PFSK-1 (cell line): Measurements from ENCODE around the gene NDUFS7.

Experiments used
- FOXP2 ChIP-seq: optimal IDR thresholded peaks from 2 replicates; pipeline ENCODE3; 2011; ENCODE audit warnings: borderline replicate concordance, control low read depth, inconsistent platforms; ENCODE audit not compliant: insufficient read depth; ENCODE audit errors: extremely low read length, extremely low read depth
- POLR2AphosphoS5 ChIP-seq: IDR thresholded peaks from 2 replicates; pipeline ENCODE4 v1.6.1; 2012; ENCODE audit warnings: low read depth, mild to moderate bottlenecking, control low read depth, low read length, moderate library complexity
- SIN3A ChIP-seq: IDR thresholded peaks from 2 replicates; pipeline ENCODE4 v1.6.1; 2012; ENCODE audit warnings: mild to moderate bottlenecking, low read length, moderate library complexity, borderline replicate concordance; ENCODE audit not compliant: insufficient read depth
- TAF1 ChIP-seq: IDR thresholded peaks from 2 replicates; pipeline ENCODE4 v1.6.1; 2012; ENCODE audit warnings: low read length, control low read depth, borderline replicate concordance; ENCODE audit not compliant: insufficient read depth
- TF ChIP-seq, protein P1 (sequence below), 2 experiments: IDR thresholded peaks; 2 replicates each; pipeline versions ENCODE4 v1.6.1 to v1.8.0; 2011 to 2012; ENCODE audit warnings: low read depth in 2 of 2, low read length in 2 of 2, control low read depth in 1 of 2, inconsistent platforms in 1 of 2, mild to moderate bottlenecking in 1 of 2, moderate library complexity in 1 of 2; ENCODE audit not compliant: insufficient read depth in 1 of 2

DNA sequence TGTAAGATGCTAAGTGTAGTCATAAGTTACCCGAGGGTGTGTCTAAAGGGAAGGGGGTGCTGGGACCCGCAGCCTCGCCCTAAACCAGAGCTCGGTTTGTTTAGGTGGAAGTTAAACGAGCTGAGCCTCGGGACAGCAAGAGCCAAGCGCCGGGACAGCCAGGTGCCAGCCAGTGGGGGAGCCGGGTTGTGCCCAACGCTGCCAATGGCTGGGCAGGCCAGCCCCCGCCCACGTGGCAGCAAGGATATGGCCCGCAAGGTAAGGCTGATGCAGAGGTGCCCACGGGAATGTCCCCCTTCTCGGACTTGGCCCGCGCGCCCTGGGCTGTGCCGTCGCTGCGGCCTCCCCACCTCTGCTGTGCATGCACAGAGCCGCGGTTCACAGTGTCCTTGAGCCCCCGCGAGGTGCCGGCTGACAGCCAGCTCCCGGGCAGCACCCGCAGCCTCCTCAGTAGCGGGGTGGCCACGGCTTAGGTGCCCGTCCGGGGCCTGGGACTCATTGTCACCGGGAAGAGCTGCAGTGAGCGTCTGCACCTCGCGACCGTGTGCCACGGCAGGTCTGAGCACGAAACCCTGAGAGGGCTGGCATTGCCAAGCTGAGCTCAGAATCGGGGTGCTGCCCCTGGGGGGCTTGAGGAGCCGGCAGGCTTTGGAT is 45.2 kb downstream of the NDUFS7 start:
- TF ChIP-seq, protein P1, sequence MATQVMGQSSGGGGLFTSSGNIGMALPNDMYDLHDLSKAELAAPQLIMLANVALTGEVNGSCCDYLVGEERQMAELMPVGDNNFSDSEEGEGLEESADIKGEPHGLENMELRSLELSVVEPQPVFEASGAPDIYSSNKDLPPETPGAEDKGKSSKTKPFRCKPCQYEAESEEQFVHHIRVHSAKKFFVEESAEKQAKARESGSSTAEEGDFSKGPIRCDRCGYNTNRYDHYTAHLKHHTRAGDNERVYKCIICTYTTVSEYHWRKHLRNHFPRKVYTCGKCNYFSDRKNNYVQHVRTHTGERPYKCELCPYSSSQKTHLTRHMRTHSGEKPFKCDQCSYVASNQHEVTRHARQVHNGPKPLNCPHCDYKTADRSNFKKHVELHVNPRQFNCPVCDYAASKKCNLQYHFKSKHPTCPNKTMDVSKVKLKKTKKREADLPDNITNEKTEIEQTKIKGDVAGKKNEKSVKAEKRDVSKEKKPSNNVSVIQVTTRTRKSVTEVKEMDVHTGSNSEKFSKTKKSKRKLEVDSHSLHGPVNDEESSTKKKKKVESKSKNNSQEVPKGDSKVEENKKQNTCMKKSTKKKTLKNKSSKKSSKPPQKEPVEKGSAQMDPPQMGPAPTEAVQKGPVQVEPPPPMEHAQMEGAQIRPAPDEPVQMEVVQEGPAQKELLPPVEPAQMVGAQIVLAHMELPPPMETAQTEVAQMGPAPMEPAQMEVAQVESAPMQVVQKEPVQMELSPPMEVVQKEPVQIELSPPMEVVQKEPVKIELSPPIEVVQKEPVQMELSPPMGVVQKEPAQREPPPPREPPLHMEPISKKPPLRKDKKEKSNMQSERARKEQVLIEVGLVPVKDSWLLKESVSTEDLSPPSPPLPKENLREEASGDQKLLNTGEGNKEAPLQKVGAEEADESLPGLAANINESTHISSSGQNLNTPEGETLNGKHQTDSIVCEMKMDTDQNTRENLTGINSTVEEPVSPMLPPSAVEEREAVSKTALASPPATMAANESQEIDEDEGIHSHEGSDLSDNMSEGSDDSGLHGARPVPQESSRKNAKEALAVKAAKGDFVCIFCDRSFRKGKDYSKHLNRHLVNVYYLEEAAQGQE (IDR thresholded peaks at IDR 0.05; ENCODE audit: insufficient read depth in 1 of 2, low read depth in 2 of 2, low read length in 2 of 2): no peak
- TF ChIP-seq POLR2AphosphoS5 (no peak), SIN3A (no peak), TAF1 (no peak), FOXP2 (no peak)
